ENCODE measurements around the gene ARHGAP42.

DNA sequence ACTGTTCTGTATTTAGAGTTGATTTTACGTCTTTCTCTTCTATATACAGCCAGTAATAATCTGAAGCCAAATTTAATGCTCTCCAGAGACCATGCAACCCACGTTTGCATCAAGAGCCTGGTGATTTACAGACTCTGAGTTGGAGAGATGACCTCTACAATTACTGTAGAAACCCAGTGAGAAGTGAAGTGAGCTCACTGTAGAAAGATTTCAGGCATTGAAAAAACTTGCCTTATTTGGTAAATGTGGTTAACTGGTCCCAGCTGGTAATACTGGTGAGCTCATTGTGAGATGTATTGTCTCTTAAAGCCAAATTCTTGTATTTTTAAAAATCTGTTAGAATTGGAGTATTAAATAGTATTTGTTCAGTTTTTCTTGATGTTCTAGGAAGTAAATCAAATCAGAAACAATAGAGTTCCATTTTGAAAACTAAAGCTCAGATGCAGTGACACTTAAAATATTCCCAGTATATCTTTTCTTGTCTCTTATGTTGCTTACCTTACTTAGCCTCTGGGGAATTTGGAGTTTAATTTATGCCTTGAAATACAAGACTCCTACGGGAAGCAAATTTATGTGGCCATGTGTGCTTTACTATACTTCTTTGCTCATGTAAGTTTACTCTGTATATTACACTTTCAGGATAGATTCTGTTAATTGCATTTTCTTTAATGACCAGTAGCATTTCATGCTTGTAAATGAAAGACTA, 189.9 kb downstream of the ARHGAP42 start:
- no peak for TF ChIP-seq POLR2A (IDR thresholded peaks at IDR 0.05)
- TF ChIP-seq CTCF (IDR thresholded peaks at IDR 0.05) = no peak
